BLaER1 treated with 17β-estradiol and CSF1 and Interleukin-3, amounts not matched to agents 10 nM and 100 nM (cell line): ENCODE measurements around the gene HEATR9.
A peak's percentile ranks its signal among the peaks of the same experiment; 100 is the strongest.

Experiments used
- H3K27ac ChIP-seq, 11 experiments: shearing (Covaris generic); formaldehyde crosslinking; 2 replicates each; pipeline ENCODE4 v1.8.1; 2022
- H3K27me3 ChIP-seq, 11 experiments: shearing (Covaris generic); formaldehyde crosslinking; 2 replicates each; pipeline ENCODE4 v1.8.1; 2022
- H3K36me3 ChIP-seq, 11 experiments: shearing (Covaris generic); formaldehyde crosslinking; 2 replicates each; pipeline ENCODE4 v1.8.1; 2022
- H3K4me1 ChIP-seq, 10 experiments: shearing (Covaris generic); formaldehyde crosslinking; 2 replicates each; pipeline ENCODE4 v1.8.1; 2022
- H3K4me2 ChIP-seq, 11 experiments: shearing (Covaris generic); formaldehyde crosslinking; 2 replicates each; pipeline ENCODE4 v1.8.1; 2022
- H3K4me3 ChIP-seq, 10 experiments: shearing (Covaris generic); formaldehyde crosslinking; 2 replicates each; pipeline ENCODE4 v1.8.1; 2022
- H3K9ac ChIP-seq, 11 experiments: shearing (Covaris generic); formaldehyde crosslinking; 2 replicates each; pipeline ENCODE4 v1.8.1; 2022
- H3K9me3 ChIP-seq, 11 experiments: shearing (Covaris generic); formaldehyde crosslinking; replicated peaks in 1 of 11; 2 replicates each; pipeline ENCODE4 v1.8.1; 2022
- H4K20me1 ChIP-seq, 11 experiments: shearing (Covaris generic); formaldehyde crosslinking; 2 replicates each; pipeline ENCODE4 v1.8.1; 2022
- Cebpa-rat ChIP-seq, 11 experiments: shearing (Covaris generic); IDR thresholded peaks; 2 replicates each; pipeline ENCODE4 v1.8.1; 2022

HEATR9 gene

DNA sequence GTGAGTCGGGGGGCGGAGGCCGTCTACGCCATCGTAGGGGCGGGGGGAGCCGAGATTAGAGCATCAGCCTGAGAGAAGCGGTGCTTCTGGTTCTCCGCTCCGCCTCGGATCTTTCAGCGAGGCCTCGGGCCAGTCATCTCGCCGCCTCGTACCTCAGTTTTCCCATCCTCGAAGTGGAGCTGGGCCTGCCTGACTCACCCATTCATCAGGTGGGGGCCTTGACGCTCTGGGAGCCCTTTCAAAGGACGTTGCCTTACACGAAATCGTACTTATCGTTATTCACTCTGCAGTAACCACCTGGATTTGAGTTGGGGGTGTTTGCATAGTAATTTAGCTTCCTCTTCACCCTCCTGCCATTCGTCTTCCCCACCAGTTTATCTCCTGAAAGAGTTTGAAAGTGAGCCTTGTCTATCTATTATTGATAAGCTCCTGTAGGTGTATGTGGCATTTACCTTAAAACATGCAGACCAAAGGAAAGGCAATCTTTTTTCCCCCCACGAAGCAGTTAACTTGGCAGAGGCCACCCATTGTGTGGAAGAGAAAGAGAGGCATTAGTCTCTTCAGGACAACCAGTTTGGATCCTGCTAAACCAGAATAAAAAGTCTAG lies 58.7 kb downstream of the HEATR9 start:
- peaks cover 0 to 34% (median 11%) of the 10 kb centered on the region in 11 experiments; a peak in 9 of 22 replicates for H3K36me3 ChIP-seq
- peaks cover 37 to 61% (median 51%) of the 10 kb centered on the region in 10 experiments for H3K4me1 ChIP-seq
- peak overlapping the region; percentile 80 to 99 (median 96) for H3K27ac ChIP-seq
- peak overlapping the region; percentile 87 to 99 (median 95) for H3K4me2 ChIP-seq
- no peaks in the 10 kb centered on the region for H3K27me3 ChIP-seq
- peak overlapping the region; percentile 76 to 97 (median 87) for H3K4me3 ChIP-seq
- H3K9me3 ChIP-seq: no peaks in the 10 kb centered on the region
- H3K9ac ChIP-seq: peak overlapping the region; percentile 91 to 99 (median 96)
- peaks cover 43 to 56% (median 53%) of the 10 kb centered on the region in 11 experiments; a peak in 21 of 22 replicates for H4K20me1 ChIP-seq
- no peak for TF ChIP-seq Cebpa-rat (IDR thresholded peaks at IDR 0.05)

DNA sequence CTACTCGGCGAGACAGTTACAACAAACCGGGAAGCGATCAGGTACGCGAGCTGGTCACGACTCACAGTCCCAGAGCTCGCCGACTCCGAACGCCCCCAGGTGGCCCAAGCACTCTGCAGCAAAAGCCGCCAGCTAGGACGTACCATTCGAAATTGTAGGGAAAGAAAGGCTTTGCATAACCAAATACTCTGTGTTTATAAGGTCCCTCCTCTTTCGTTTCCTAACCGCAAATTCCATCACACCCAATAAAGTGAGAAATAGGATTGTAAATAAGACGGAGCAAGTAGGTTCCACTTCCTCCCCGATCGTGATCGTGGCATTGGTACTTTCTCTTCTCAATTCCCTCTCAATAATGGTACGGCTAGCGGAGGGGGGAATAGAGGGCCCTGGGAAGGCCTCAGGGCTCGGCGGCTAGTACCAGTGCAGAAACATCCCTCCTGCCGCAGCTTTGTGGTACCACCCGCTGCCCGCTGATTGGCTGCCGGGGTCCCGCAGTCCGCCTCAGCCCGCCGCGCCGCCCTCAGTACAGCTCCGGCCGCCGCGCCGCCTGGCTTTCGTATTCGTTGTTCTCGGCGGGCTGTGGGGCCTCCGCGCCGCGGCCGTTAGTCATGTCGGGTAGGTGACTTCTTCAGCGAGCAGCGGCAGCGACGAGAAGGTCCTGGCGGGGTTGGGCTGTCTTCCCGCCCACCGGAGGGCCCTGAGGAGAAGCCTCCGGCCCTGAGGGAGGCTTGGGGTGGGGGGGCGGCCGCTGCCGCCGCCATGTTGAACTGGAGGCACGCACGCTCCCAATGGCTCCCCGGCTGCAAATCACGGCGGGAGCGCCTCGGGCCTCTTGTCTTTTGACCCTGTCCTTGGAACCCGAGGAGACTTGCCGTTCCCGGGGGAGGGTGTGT lies 59.5 kb downstream of the HEATR9 start, which contains the start of gene TAF15:
Gene TAF15, plus strand, starts transcription at position 523 of the 893 bp plus-strand sequence. Its CDS starts 86 bp downstream, at position 609.
- Histone ChIP-seq H3K36me3 (peaks cover 0 to 26% (median 9%) of the 10 kb centered on the region in 11 experiments; a peak in 8 of 22 replicates), H3K4me1 (peaks cover 37 to 65% (median 53%) of the 10 kb centered on the region in 10 experiments), H3K27me3 (no peaks in the 10 kb centered on the region), H3K9me3 (no peaks in the 10 kb centered on the region), H4K20me1 (peaks cover 35 to 48% (median 45%) of the 10 kb centered on the region in 11 experiments; a peak in 20 of 22 replicates), H3K4me3 (peak within 1 kb of the TSS; percentile 76 to 97 (median 87)), H3K4me2 (peak within 1 kb of the TSS; percentile 93 to 99 (median 96)), H3K9ac (peak within 1 kb of the TSS; percentile 91 to 99 (median 96)), H3K27ac (peak within 1 kb of the TSS; percentile 80 to 99 (median 96))
- TF ChIP-seq Cebpa-rat (IDR thresholded peaks at IDR 0.05): no peak

DNA sequence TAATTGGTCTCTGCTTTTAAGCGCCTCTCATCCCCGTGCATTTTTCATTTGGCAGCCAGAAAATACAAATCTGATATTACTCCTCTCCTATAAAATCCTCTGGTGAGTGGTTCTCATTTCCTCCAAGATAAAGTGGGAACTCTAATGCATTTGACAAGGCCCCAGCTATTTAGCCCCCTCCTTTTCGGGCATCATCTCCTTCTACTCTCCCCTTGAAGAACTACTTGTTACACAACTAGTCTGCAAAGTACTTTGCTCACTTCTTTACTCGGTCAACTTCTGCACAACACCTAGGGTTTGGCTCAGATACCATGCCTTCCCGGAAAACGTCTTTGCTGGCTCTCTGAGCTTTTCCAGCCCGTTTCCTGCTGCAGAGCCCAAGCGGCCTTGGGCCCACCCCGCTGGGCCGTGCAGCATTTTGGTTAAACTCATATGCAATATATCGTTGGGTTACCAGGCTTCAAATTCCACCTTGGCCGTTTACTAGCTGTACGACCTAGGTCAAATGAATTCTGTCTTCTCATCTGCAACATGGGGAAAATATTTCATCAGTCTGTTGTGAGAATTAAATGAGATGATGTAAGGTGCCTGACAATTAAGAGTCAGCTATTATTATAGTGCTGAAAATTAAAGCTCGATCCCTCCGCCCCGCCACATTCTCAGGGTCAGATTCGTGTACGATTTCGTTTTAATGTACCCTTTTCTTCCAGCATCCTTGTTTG lies 60.3 kb downstream of the HEATR9 start:
- Histone ChIP-seq H3K9ac (peak overlapping the region; percentile 91 to 99 (median 96)), H3K4me1 (peaks cover 36 to 60% (median 52%) of the 10 kb centered on the region in 10 experiments), H4K20me1 (peaks cover 27 to 40% (median 37%) of the 10 kb centered on the region in 11 experiments; a peak in 20 of 22 replicates), H3K4me2 (peak overlapping the region; percentile 85 to 97 (median 91)), H3K27me3 (no peaks in the 10 kb centered on the region), H3K9me3 (no peaks in the 10 kb centered on the region), H3K36me3 (peaks cover 0 to 19% (median 9%) of the 10 kb centered on the region in 11 experiments; a peak in 8 of 22 replicates), H3K27ac (peak overlapping the region; percentile 80 to 99 (median 96); a peak in 21 of 22 replicates), H3K4me3 (peak overlapping the region; percentile 76 to 97 (median 87))
- peak in 1 of 11 experiments; percentile 6; a peak in 1 of 22 replicates for TF ChIP-seq Cebpa-rat (IDR thresholded peaks at IDR 0.05)

DNA sequence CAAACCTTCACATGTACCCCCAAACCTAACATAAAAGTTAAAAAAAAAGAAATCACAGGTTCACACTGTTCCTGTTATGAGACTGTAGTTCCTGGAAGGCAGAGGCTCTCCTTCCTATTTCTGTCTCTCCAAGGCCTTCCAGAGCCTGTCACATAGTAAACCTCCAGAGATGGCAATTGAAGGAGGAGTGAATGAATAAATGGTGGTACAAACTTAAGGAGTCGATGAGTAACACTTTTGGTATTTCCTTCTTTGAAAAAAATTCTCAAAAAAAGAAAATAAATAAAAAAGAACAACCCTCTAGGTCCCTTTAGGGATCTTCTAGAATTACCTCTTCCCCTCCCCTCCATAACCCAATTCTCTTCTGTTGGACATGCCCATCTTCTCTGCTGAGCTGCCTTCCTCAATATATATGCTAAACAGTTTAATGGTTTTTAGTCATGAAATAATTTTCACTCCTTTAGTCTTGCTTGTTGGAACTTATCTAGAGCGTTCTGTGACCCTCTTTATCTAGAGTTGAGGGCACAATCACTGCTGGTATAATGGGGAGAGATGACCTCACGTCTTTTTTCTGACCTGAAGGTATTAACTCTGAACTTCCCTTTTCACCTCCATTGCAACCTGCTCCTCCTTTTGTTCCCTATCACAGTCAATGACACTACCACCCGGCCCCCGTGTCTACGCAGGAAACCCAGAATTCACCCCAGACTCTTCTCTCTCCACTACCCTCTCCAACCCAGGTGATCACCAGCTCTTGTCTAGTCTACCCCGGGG lies 61.1 kb downstream of the HEATR9 start:
- H3K9me3 ChIP-seq: no peaks in the 10 kb centered on the region
- peaks cover 33 to 51% (median 43%) of the 10 kb centered on the region in 10 experiments for H3K4me1 ChIP-seq
- H4K20me1 ChIP-seq: peaks cover 19 to 32% (median 29%) of the 10 kb centered on the region in 11 experiments; a peak in 20 of 22 replicates
- H3K4me3 ChIP-seq: peak overlapping the region in 5 of 10 experiments; percentile 76 to 97 (median 89); a peak in 3 of 20 replicates
- H3K27ac ChIP-seq: peak overlapping the region in 8 of 11 experiments; percentile 94 to 99 (median 96); a peak in 12 of 22 replicates
- peak overlapping the region; percentile 85 to 97 (median 91) for H3K4me2 ChIP-seq
- H3K27me3 ChIP-seq: no peaks in the 10 kb centered on the region
- TF ChIP-seq Cebpa-rat (IDR thresholded peaks at IDR 0.05): no peak
- H3K36me3 ChIP-seq: peaks cover 0 to 16% (median 7%) of the 10 kb centered on the region in 11 experiments; a peak in 7 of 22 replicates
- peak overlapping the region in 7 of 11 experiments; percentile 93 to 99 (median 96); a peak in 13 of 22 replicates for H3K9ac ChIP-seq
